Thymus (tissue), 11 donors: ENCODE measurements around the gene NAA40. TPM values are rescaled to one million over a fixed set of nuclear protein-coding genes. Genes with fewer than 3 reads are reported as not detected.
"Not testable (repeated sequence)": the region's sequence is repeated elsewhere in the genome, so short reads cannot be mapped to it uniquely, and the experiment has no call there.

ENCODE experiments used
- DNase-seq, 9 donors: peaks; one replicate each; pipeline ENCODE4 v3.0.0-alpha.2; 2013; ENCODE audit warnings: low spot score in 9 of 9, low read depth in 6 of 9, missing footprints in 1 of 9
- H3K27ac ChIP-seq, 2 donors: one replicate each; pipeline ENCODE4 v1.5.1; 2013; ENCODE audit warnings: control low read depth in 1 of 2, low read depth in 1 of 2, low read length in 1 of 2, mild to moderate bottlenecking in 1 of 2, moderate library complexity in 1 of 2
- H3K27me3 ChIP-seq, 2 donors: one replicate each; pipeline ENCODE4 v1.5.1; 2013; ENCODE audit warnings: low read length in 1 of 2; ENCODE audit not compliant: control insufficient read depth in 2 of 2, insufficient read depth in 1 of 2
- H3K36me3 ChIP-seq, 2 donors: one replicate each; pipeline ENCODE4 v1.5.1; 2013; ENCODE audit warnings: low read length in 1 of 2, mild to moderate bottlenecking in 1 of 2, moderate library complexity in 1 of 2; ENCODE audit not compliant: control insufficient read depth in 2 of 2, insufficient read depth in 2 of 2
- H3K4me1 ChIP-seq, 2 donors: one replicate each; pipeline ENCODE4 v1.5.1; 2013; ENCODE audit warnings: low read length in 2 of 2; ENCODE audit not compliant: control insufficient read depth in 2 of 2, insufficient read depth in 2 of 2
- H3K4me3 ChIP-seq, 2 donors: one replicate each; pipeline ENCODE4 v1.5.1; 2013; ENCODE audit warnings: low read length in 2 of 2, control low read depth in 1 of 2, mild to moderate bottlenecking in 1 of 2
- H3K9me3 ChIP-seq, 2 donors: one replicate each; pipeline ENCODE4 v1.5.1; 2013; ENCODE audit warnings: low read length in 1 of 2, mild to moderate bottlenecking in 1 of 2; ENCODE audit not compliant: control insufficient read depth in 2 of 2, insufficient read depth in 1 of 2
- WGBS: extraction: QIAGEN DNeasy Blood & Tissue Kit; methylation state at CpG from one replicate; pipeline ENCODE4 v1.1.7; 2013; 5-methylcytosine and 5-hydroxymethylcytosine counted together
- polyA plus RNA-seq: library from polyadenylated mRNA; stranded (reverse); fragments of 200-250 nt; gene quantifications from one replicate; pipeline ENCODE4 v1.2.3, GENCODE V29; 2013
- total RNA-seq: library from RNA; stranded (reverse); fragments of 120-200 nt; gene quantifications from one replicate; pipeline ENCODE4 v1.2.4, GENCODE V29; 2013
- donor health status: healthy.

Gene NAA40
- total and polyA plus RNA-seq, 2 donors, result 9.1 to 18.4 TPM

DNA sequence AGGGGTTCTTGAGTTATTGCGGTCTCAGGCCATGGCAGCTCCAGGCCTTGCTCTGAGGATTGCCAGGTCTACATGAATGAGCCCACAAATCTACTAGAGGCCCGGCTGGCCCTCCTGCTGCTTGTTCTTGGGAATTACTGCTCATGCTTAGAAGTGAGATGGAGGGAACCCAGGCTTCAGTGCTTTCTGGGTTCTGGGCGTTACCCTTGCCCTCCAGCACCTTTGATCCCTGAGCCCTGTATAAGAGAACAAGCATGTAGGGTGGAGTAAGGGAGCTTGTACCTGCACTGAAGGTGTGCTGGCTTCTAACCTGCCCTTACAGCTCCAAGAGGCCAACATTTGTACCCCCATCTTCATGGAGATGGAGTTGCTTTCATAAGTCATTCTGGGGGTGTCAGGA, 4.0 kb downstream of the NAA40 start:
- no peak overlapping the region for H3K27ac ChIP-seq
- H3K4me1 ChIP-seq, result peaks cover 4 to 23% of the 10 kb centered on the region in 2 donors
- no peak for DNase-seq
- 98% methylated on average over 3 of the region's 3 CpGs for WGBS
- H3K4me3 ChIP-seq, result no peak overlapping the region
- no peaks in the 10 kb centered on the region for H3K27me3 ChIP-seq
- H3K36me3 ChIP-seq, result peaks cover 18 to 24% of the 10 kb centered on the region in 2 donors
- H3K9me3 ChIP-seq, result no peaks in the 10 kb centered on the region

DNA sequence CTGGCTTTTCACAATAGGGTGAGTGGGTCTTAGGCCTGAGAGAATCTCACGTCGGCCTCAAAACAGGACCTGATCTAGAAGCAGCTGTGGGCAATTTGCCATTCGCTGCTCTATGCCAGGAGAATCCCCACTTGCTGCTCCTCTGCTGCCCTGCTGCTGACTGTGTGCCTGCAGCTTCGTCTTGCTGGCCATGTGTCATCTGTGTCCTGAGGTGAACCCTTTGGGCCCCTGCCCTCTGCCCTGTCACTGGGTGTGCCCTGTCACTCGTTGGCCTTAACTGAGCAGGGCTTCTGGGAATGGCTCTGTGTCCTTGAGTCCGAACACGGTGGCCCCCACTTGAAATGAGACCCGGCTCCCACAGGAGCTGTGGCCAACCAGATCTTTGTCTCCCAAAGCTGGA, 6.2 kb downstream of the NAA40 start:
- no peak for DNase-seq
- no peaks in the 10 kb centered on the region for H3K9me3 ChIP-seq
- H3K4me1 ChIP-seq, result peaks cover 0 to 9% of the 10 kb centered on the region in 2 donors
- WGBS, result 94% methylated on average over 8 of the region's 8 CpGs
- H3K27me3 ChIP-seq, result no peaks in the 10 kb centered on the region
- peaks cover 18 to 27% of the 10 kb centered on the region in 2 donors for H3K36me3 ChIP-seq
- no peak overlapping the region for H3K4me3 ChIP-seq
- no peak overlapping the region for H3K27ac ChIP-seq

DNA sequence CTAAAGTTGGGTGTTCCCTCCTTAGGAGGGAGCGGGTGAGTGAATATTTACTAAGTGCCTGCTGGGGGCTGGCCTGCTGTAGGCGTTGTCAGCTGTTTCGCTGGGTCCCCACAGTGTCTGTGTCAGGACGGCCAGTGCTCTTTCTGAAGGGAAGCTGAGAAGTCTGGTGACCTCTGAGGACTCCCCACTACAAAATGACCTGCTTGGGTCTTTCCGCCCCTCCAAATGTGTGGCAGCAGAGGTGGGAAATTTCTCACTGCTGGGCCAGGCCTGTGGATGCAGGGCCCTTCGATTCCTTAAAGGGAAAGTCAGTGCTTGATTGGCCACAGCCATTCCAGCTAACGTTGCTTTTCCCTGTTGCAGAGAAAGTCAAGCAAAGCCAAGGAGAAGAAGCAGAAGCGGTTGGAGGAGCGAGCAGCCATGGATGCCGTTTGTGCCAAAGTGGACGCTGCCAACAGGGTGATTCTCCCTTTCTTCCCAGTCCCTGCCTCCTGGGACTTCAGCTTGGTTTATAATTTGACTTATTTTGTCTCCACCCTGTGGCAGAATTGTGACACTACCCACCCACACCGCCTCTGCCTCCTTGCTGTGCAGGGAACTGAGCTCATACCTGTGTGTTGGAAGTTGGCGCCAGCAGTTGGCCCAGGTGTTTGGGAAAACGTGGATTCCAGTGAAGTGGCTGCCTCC, 6.8 kb downstream of the NAA40 start:
- Histone ChIP-seq H3K27ac (no peak overlapping the region), H3K4me1 (peaks cover 0 to 6% of the 10 kb centered on the region in 2 donors)

GRCh38 chr11:63951779-63952536, 13.2 kb downstream of the NAA40 start:
- no peaks in the 10 kb centered on the region for H3K9me3 ChIP-seq
- peak in 3 of 9 donors; percentile 23 to 53 (median 41) for DNase-seq
- peaks cover 41 to 52% of the 10 kb centered on the region in 2 donors for H3K36me3 ChIP-seq
- no peak overlapping the region for H3K4me3 ChIP-seq
- H3K27me3 ChIP-seq, result no peaks in the 10 kb centered on the region
- H3K4me1 ChIP-seq, result peaks cover 9 to 25% of the 10 kb centered on the region in 2 donors
- 53% methylated on average over 20 of the region's 20 CpGs for WGBS
- peak overlapping the region; percentile 19 to 62 for H3K27ac ChIP-seq

More for the DNA sequence above, 6.8 kb downstream of the NAA40 start:
- peak in 4 of 9 donors; percentile 31 to 67 (median 52) for DNase-seq
- H3K36me3 ChIP-seq, result peaks cover 18 to 27% of the 10 kb centered on the region in 2 donors
- H3K9me3 ChIP-seq, result no peaks in the 10 kb centered on the region
- H3K4me3 ChIP-seq, result no peak overlapping the region
- WGBS, result 75% methylated on average over 14 of the region's 14 CpGs
- no peaks in the 10 kb centered on the region for H3K27me3 ChIP-seq

- Histone ChIP-seq H3K27ac (peak overlapping the region in 1 of 2 donors; percentile 19), H3K27me3 (no peaks in the 10 kb centered on the region), H3K36me3 (peaks cover 42 to 49% of the 10 kb centered on the region in 2 donors), H3K9me3 (no peaks in the 10 kb centered on the region), H3K4me3 (no peak overlapping the region), H3K4me1 (peaks cover 9 to 30% of the 10 kb centered on the region in 2 donors)
- WGBS, result 97% methylated on average over 4 of the region's 4 CpGs
- no peak for DNase-seq
Observed at GRCh38 chr11:63952570-63952969, 13.8 kb downstream of the NAA40 start.

DNA sequence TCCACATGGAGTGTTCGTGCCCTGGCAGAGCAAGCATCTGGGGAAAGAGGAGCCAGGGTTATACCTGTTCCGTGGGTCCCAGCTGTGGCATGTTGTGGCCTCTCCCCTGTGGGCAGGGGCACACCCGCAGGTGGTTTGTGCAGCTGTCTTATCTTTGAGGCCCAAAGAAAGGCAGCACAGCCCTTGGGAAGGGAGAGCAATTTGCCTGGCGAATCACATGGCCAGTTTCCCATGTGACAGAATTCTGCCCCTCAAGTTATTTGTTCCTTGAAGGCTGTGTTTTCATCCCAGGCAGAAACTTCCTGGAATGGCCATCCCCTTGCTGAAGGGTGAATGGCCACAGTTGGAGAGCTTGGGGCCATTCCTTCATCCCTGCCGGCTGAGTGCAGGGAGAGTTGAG, 19.2 kb downstream of the NAA40 start:
- no peaks in the 10 kb centered on the region for H3K27me3 ChIP-seq
- H3K36me3 ChIP-seq, result peaks cover 35 to 36% of the 10 kb centered on the region in 2 donors
- H3K27ac ChIP-seq, result no peak overlapping the region
- peaks cover 0 to 47% of the 10 kb centered on the region in 2 donors for H3K4me1 ChIP-seq
- 72% methylated on average over 5 of the region's 5 CpGs for WGBS
- no peak overlapping the region for H3K4me3 ChIP-seq
- H3K9me3 ChIP-seq, result no peaks in the 10 kb centered on the region
- DNase-seq, result peak in 1 of 9 donors; percentile 46

DNA sequence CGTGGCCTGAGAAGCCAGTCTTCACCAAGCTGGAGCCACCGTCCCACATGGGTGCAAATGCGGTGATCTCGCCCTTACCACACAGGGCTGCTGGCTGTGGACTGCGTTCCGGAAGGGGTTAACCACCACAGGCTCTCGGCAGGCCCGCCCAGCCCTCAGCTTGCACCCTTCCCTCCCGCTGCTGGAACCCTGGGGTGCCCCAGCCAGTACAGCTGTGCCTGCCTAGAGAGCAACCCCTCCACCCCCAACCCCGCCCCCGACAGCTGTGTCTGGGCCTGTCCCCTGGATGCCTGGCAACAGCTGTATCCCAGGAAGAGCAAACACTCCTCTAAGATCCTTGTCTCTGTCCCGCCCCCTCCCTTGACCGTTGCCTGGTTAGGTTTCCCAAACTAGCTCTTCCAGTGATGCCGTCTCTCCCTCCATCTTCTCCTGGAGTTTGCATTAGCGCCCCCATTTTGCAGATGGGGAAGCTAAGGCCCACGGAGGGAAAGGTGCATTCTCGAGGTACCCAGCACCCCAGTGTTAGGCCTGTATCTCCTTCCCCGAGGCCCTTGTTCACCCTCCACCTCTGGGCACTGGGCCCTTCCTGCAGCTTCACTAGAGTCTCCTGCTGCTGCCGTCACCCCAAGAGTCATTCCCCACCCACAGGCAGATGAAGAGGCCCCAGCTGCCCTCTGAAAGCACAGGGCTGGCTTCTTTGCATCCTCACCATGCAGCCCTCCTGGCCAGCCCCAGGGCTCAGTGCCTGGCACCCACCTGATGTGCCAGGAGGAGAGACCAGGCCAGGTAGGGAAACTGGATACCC, 23.0 kb downstream of the NAA40 start:
- Histone ChIP-seq H3K27me3 (no peaks in the 10 kb centered on the region), H3K4me3 (no peak overlapping the region), H3K9me3 (no peaks in the 10 kb centered on the region), H3K27ac (no peak overlapping the region), H3K4me1 (peaks cover 0 to 44% of the 10 kb centered on the region in 2 donors), H3K36me3 (peaks cover 0 to 3% of the 10 kb centered on the region in 2 donors)
- WGBS, result 64% methylated on average over 19 of the region's 19 CpGs
- peak in 2 of 9 donors; percentile 24 to 65 for DNase-seq

- H3K36me3 ChIP-seq, H3K27ac ChIP-seq, DNase-seq, H3K27me3 ChIP-seq, H3K9me3 ChIP-seq, H3K4me3 ChIP-seq: not testable (repeated sequence)
- WGBS, result 95% methylated on average over 4 of the region's 4 CpGs
- peaks cover 0 to 29% of the 10 kb centered on the region in 2 donors for H3K4me1 ChIP-seq
Observed at GRCh38 chr11:63963895-63964294, 25.1 kb downstream of the NAA40 start.
